NCI-H187 treated with DMSO at 0.1 percent for 48 hours (cell line): ENCODE data around the gene ERF.

Experiments used
- DNase-seq: peaks from one replicate; lab custom pipeline; 2025; lab: John Stamatoyannopoulos, UW

ERF gene

GRCh38 chr19:42239544-42240220, 15.2 kb downstream of the ERF start:
- DNase-seq = no peak

- no peak for DNase-seq
Measured at GRCh38 chr19:42235181-42235580, 19.7 kb downstream of the ERF start.

- DNase-seq = no peak
Measured at GRCh38 chr19:42234364-42234763, 20.6 kb downstream of the ERF start.

GRCh38 chr19:42233678-42234292, 21.1 kb downstream of the ERF start:
- DNase-seq = no peak

GRCh38 chr19:42233106-42233505, 21.8 kb downstream of the ERF start:
- DNase-seq = no peak

- DNase-seq = no peak
Measured at GRCh38 chr19:42232435-42232834, 22.5 kb downstream of the ERF start.

GRCh38 chr19:42230571-42230970, 24.4 kb downstream of the ERF start:
- no peak for DNase-seq

GRCh38 chr19:42229855-42230351, 25.0 kb downstream of the ERF start:
- no peak for DNase-seq

GRCh38 chr19:42229301-42229854, 25.6 kb downstream of the ERF start:
- no peak for DNase-seq

GRCh38 chr19:42228641-42229040, 26.3 kb downstream of the ERF start:
- DNase-seq = no peak

GRCh38 chr19:42226886-42227285, 28.0 kb downstream of the ERF start:
- no peak for DNase-seq

GRCh38 chr19:42225718-42226292, 29.1 kb downstream of the ERF start:
- no peak for DNase-seq

- no peak for DNase-seq
Measured at GRCh38 chr19:42224940-42225717, 29.8 kb downstream of the ERF start.

GRCh38 chr19:42220751-42221097, 34.2 kb downstream of the ERF start:
- DNase-seq = no peak

- peak; percentile 79 for DNase-seq
Measured at GRCh38 chr19:42219812-42220750, 34.8 kb downstream of the ERF start, which contains the start of gene ZNF526. ZNF526 (plus strand) TSS chr19:42220312; CDS start chr19:42224404, 4,092 bp downstream.

GRCh38 chr19:42217520-42218437, 37.1 kb downstream of the ERF start, which contains the start of gene DEDD2:
DEDD2 (minus strand) TSS chr19:42217677; CDS start chr19:42217007, 670 bp downstream.
- peak; percentile 84 for DNase-seq

GRCh38 chr19:42216653-42217519, 38.0 kb downstream of the ERF start:
- no peak for DNase-seq

- no peak for DNase-seq
Measured at GRCh38 chr19:42214810-42215485, 40.0 kb downstream of the ERF start.
